HG03025 (cell line): ENCODE measurements around the gene TNPO2.
A peak's percentile ranks its signal among the peaks of the same experiment; 100 is the strongest.
"Not testable (repeated sequence)": the region's sequence is repeated elsewhere in the genome, so short reads cannot be mapped to it uniquely, and the experiment has no call there.

Experiments
- ATAC-seq: cut with Tn5 transposase; IDR thresholded peaks from one replicate; pipeline ENCODE4 v1.9.1; 2021; ENCODE audit warnings: mild to moderate bottlenecking, moderate library complexity; ENCODE audit not compliant: unreplicated experiment, low FRiP score

The TNPO2 gene

GRCh38 chr19:12737835-12738351 lies 14.2 kb upstream of the TNPO2 start:
- no peak for ATAC-seq

GRCh38 chr19:12736995-12737834 lies 13.5 kb upstream of the TNPO2 start, which contains the start of gene GET3:
Gene GET3 (plus strand): TSS chr19:12737497. CDS start chr19:12737506, 9 bp downstream.
- ATAC-seq: peak; percentile 61

- no peak for ATAC-seq
Observed at GRCh38 chr19:12733369-12734214, 9.9 kb upstream of the TNPO2 start.

GRCh38 chr19:12731337-12731736 lies 7.6 kb upstream of the TNPO2 start:
- no peak for ATAC-seq

GRCh38 chr19:12730064-12730463 lies 6.3 kb upstream of the TNPO2 start:
- ATAC-seq: no peak

GRCh38 chr19:12727745-12728433 lies 4.2 kb upstream of the TNPO2 start:
- ATAC-seq: no peak

GRCh38 chr19:12726988-12727316 lies 3.2 kb upstream of the TNPO2 start:
- ATAC-seq: no peak

GRCh38 chr19:12725612-12726011 lies 1.9 kb upstream of the TNPO2 start:
- ATAC-seq: not testable (repeated sequence)

GRCh38 chr19:12723381-12723640 lies 421 bp downstream of the TNPO2 start:
- ATAC-seq: no peak

- ATAC-seq: peak; percentile 74
Observed at GRCh38 chr19:12722566-12723380, 959 bp downstream of the TNPO2 start.

GRCh38 chr19:12721656-12722565 lies 1.8 kb downstream of the TNPO2 start:
- ATAC-seq: no peak

GRCh38 chr19:12720851-12721655 lies 2.7 kb downstream of the TNPO2 start:
- ATAC-seq: no peak

- no peak for ATAC-seq
Observed at GRCh38 chr19:12720296-12720695, 3.4 kb downstream of the TNPO2 start.

- ATAC-seq: no peak
Observed at GRCh38 chr19:12715929-12716328, 7.8 kb downstream of the TNPO2 start.

- ATAC-seq: no peak
Observed at GRCh38 chr19:12715102-12715501, 8.6 kb downstream of the TNPO2 start.

GRCh38 chr19:12713304-12713703 lies 10.4 kb downstream of the TNPO2 start:
- ATAC-seq: not testable (repeated sequence)

GRCh38 chr19:12712077-12712476 lies 11.7 kb downstream of the TNPO2 start:
- not testable (repeated sequence) for ATAC-seq

- ATAC-seq: no peak
Observed at GRCh38 chr19:12711187-12711586, 12.5 kb downstream of the TNPO2 start.
